Chondrocyte (in vitro differentiated cells): ENCODE results near the gene TPMT. TPM values are rescaled to one million over a fixed set of nuclear protein-coding genes. Genes with fewer than 3 reads are reported as not detected.

ENCODE experiments used
- DNase-seq: peaks from one replicate; pipeline ENCODE4 v3.0.0; 2021; ENCODE audit warnings: mixed read lengths, low spot score
- H3K27ac Mint-ChIP-seq: one replicate; pipeline ENCODE4 v1.8.0; 2021; ENCODE audit warnings: mild to moderate bottlenecking, moderate library complexity, mixed read lengths; ENCODE audit not compliant: unreplicated experiment
- H3K27me3 Mint-ChIP-seq: 2 replicates; pipeline ENCODE4 v1.8.0; 2021; ENCODE audit warnings: low read depth, mixed read lengths
- H3K36me3 Mint-ChIP-seq: 2 replicates; pipeline ENCODE4 v1.8.0; 2021; ENCODE audit warnings: low read depth, mixed read lengths
- H3K4me1 Mint-ChIP-seq: 2 replicates; pipeline ENCODE4 v1.8.0; 2021; ENCODE audit warnings: low read depth, mild to moderate bottlenecking, mixed read lengths
- H3K4me3 Mint-ChIP-seq: one replicate; pipeline ENCODE4 v1.8.0; 2021; ENCODE audit warnings: mild to moderate bottlenecking, moderate library complexity, mixed read lengths; ENCODE audit not compliant: unreplicated experiment
- H3K9me3 Mint-ChIP-seq: 2 replicates; pipeline ENCODE4 v1.8.0; 2021; ENCODE audit warnings: low read depth, mixed read lengths
- CTCF ChIP-seq: fragments of 200-600 bp; sonication (generic); IDR thresholded peaks from 2 replicates; pipeline ENCODE4 v1.5.0; 2021; ENCODE audit warnings: antibody characterized with exemption, mild to moderate bottlenecking, moderate library complexity
- total RNA-seq: library from RNA; stranded (reverse); gene quantifications from 3 replicates; pipeline ENCODE4 v1.2.1, GENCODE V29; 2021

The TPMT gene
- total RNA-seq, 1 donor from 2014 or later: 6.7 TPM

- H3K4me3 Mint-ChIP-seq: no peak overlapping the region
- H3K27ac Mint-ChIP-seq: no peak overlapping the region
- no peak for TF ChIP-seq CTCF
- H3K36me3 Mint-ChIP-seq: peaks cover under 1% of the 10 kb centered on the region
- no peak for DNase-seq
- H3K9me3 Mint-ChIP-seq: peaks cover 5% of the 10 kb centered on the region
- H3K27me3 Mint-ChIP-seq: no peaks in the 10 kb centered on the region
- peaks cover 15% of the 10 kb centered on the region for H3K4me1 Mint-ChIP-seq
Observed at GRCh38 chr6:18101873-18102272, 53.0 kb downstream of the TPMT start.

DNA sequence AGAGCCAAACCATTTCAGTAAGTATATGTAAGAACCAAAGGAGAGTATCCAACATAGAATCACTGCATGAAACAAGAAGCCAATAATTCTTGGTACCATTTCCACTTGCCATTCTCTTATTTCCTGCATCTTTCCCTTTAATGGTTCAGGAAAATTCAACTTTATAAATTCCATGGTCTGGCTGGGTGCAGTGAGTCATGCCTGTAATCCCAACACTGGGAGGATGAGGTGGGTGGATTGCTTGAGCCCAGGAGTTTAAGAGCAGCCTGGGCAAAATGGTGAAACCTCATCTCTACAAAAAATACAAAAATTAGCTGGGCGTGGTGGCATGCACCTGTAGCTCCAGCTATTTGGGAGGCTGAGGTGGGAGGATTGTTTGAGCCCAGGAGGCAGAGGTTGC lies 53.6 kb downstream of the TPMT start:
- no peaks in the 10 kb centered on the region for H3K27me3 Mint-ChIP-seq
- no peak overlapping the region for H3K27ac Mint-ChIP-seq
- H3K4me1 Mint-ChIP-seq: peaks cover 15% of the 10 kb centered on the region
- no peaks in the 10 kb centered on the region for H3K36me3 Mint-ChIP-seq
- H3K4me3 Mint-ChIP-seq: no peak overlapping the region
- DNase-seq: no peak
- no peak for TF ChIP-seq CTCF
- peaks cover 4% of the 10 kb centered on the region for H3K9me3 Mint-ChIP-seq

- no peak for TF ChIP-seq CTCF
- Mint-ChIP-seq H3K36me3 (no peaks in the 10 kb centered on the region), H3K9me3 (no peaks in the 10 kb centered on the region), H3K27ac (no peak overlapping the region), H3K27me3 (no peaks in the 10 kb centered on the region), H3K4me3 (no peak overlapping the region), H3K4me1 (peaks cover 15% of the 10 kb centered on the region)
- no peak for DNase-seq
Observed at GRCh38 chr6:18100296-18100695, 54.6 kb downstream of the TPMT start.

DNA sequence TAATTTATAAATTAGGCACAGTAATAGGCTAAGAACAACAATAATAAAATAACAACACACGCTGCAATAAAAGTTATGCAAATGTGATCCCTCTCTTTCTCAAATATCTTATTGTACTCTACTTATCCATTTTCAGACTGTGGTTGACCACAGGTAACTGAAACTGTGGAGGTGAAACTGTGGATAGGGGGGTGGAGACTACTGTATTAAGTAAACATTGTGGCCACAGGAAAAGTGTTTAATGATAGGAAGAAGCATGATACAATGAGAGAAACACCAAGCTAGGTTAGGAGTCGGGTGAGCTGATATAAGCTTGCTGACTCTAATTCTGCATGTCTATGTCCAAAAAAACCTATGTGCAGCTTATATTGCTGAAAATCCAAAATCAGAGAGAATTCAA lies 55.4 kb downstream of the TPMT start:
- H3K4me1 Mint-ChIP-seq: peaks cover 15% of the 10 kb centered on the region
- no peak for TF ChIP-seq CTCF
- no peak overlapping the region for H3K4me3 Mint-ChIP-seq
- no peaks in the 10 kb centered on the region for H3K9me3 Mint-ChIP-seq
- no peak overlapping the region for H3K27ac Mint-ChIP-seq
- H3K36me3 Mint-ChIP-seq: no peaks in the 10 kb centered on the region
- no peaks in the 10 kb centered on the region for H3K27me3 Mint-ChIP-seq
- DNase-seq: no peak

GRCh38 chr6:18096423-18096822 lies 58.5 kb downstream of the TPMT start:
- no peak overlapping the region for H3K4me3 Mint-ChIP-seq
- no peaks in the 10 kb centered on the region for H3K27me3 Mint-ChIP-seq
- H3K36me3 Mint-ChIP-seq: no peaks in the 10 kb centered on the region
- H3K4me1 Mint-ChIP-seq: peaks cover 6% of the 10 kb centered on the region
- no peaks in the 10 kb centered on the region for H3K9me3 Mint-ChIP-seq
- H3K27ac Mint-ChIP-seq: no peak overlapping the region
- no peak for TF ChIP-seq CTCF
- DNase-seq: no peak
